HG03558 (cell line): ENCODE results near the gene TM7SF2.
"Not testable (repeated sequence)": the region's sequence is repeated elsewhere in the genome, so short reads cannot be mapped to it uniquely, and the experiment has no call there.

Experiments
- ATAC-seq: cut with Tn5 transposase; IDR thresholded peaks from one replicate; pipeline ENCODE4 v1.9.1; 2021; ENCODE audit warnings: moderate number of reproducible peaks; ENCODE audit not compliant: unreplicated experiment; ENCODE audit errors: extremely low read depth

TM7SF2 gene

DNA sequence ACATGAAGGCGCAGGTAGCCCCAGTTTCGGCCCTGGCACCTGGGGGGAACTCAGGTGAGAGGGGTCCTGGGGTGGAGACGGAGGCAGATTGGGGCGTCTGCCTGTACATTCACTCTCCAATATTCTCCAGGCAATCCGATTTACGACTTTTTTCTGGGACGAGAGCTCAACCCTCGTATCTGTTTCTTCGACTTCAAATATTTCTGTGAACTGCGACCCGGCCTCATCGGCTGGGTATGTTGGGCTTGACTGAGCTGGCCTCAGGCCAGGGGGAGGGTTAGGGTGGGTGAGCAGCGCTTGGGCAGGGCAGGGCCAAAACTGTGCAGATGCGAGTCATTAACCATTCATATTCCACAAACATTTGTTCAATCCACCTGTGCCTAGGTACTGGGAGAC, 1.7 kb downstream of the TM7SF2 start:
- no peak for ATAC-seq

DNA sequence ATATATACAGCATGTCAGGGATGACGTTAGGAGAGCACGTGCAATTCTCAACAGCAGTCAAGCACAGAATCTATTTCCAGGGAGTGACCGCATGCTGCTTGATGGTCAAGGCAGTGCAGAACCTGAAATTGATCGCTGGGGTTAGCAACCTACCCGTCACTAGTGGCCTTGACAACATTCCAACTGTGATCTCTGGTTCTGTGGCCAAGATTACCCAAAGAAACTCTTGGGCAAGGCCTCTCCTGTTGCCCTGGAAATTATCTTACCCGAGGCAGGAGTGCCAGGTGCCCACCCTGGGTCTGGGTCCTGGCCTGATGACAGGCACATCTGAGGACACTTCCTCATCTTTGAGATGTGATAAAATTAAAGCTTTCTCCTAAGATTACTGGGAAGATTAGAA, 2.2 kb downstream of the TM7SF2 start:
- ATAC-seq: no peak

DNA sequence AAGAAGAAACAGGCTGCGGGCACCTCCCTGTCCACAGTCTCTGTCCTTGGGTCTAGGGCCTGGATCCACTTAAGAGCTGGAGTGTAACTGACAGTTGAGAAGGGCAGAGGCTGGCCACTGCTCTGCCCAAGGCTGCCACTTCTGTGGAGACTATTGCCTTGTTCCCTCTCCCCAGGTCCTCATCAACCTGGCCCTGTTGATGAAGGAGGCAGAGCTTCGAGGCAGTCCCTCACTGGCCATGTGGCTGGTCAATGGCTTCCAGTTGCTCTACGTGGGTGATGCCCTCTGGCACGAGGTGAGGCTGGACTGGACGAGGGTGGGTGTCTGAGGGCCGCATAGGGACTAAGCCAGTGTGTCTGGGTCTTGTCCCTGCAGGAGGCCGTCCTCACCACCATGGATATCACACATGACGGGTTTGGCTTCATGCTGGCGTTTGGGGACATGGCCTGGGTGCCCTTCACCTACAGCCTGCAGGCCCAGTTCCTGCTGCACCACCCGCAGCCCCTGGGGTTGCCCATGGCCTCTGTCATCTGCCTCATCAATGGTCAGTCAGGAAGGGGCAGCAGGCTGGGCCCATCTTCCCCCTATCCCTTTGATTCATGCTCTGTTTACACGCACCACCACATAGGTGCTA, 3.0 kb downstream of the TM7SF2 start:
- ATAC-seq: no peak

DNA sequence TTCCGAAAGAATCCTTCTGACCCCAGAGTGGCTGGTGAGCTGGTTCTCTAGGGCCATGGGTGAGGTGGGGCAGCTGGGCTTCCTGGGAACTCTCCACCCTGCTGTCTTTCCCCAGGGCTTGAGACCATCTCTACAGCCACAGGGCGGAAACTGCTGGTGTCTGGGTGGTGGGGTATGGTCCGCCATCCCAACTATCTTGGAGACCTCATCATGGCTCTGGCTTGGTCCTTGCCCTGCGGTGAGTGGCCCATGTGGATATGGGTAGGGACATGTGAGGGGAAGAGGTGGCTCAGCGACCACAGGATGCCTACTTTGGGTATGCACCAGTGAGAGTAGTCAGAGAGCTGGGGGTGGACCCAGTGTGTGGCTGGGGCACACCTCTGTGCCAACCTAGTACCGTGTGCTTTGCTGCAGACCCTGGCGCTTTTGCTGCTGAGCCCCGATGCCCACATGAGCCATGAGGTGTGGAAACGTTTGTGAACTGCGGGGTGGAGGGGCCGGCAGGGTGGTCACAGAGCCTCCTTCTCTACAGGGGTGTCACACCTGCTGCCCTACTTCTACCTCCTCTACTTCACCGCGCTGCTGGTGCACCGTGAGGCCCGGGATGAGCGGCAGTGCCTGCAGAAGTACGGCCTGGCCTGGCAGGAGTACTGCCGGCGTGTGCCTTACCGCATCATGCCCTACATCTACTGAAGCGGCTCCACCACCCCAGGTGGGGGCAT, 3.9 kb downstream of the TM7SF2 start:
- no peak for ATAC-seq

DNA sequence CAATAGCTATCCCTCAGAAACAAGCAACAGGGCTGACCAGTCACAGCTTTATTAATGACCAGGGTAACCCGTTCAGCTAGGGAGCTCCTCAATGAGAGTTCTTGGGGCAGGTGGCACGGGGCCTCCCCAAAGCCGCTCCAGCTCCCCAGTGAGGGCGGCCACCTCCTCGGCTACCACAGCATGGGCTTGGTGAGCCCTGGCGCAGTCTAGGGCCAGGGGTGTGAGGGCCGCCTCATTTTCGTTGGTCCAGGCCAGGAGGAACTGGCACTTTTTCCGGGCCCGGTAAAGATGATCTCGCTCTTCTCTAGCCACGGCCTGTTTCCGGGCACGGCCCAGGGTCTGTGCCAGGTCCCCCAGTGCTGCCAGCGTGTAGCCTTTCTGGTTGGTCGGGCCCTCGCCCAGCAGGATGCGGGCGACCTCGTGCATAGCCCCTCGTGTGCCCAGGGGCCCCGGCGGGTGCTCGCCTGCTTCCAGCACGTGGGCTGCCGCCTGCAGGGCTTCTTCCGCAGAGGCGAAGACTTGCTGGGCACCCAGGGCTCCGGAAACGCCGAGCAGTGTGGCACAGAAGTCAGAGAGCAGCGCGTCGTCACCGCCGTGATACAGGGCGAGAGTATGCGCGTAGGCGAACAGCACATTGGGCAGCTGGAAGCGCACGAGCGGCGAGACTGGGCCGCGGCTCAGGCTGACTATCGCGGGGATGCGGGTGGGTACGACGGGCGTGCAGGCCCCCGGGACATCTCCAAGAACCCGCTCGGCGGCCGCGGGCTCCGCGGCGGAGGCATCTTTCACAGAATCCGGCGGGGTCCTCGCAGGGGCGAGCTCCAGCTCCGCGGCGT, 4.9 kb downstream of the TM7SF2 start:
- no peak for ATAC-seq

DNA sequence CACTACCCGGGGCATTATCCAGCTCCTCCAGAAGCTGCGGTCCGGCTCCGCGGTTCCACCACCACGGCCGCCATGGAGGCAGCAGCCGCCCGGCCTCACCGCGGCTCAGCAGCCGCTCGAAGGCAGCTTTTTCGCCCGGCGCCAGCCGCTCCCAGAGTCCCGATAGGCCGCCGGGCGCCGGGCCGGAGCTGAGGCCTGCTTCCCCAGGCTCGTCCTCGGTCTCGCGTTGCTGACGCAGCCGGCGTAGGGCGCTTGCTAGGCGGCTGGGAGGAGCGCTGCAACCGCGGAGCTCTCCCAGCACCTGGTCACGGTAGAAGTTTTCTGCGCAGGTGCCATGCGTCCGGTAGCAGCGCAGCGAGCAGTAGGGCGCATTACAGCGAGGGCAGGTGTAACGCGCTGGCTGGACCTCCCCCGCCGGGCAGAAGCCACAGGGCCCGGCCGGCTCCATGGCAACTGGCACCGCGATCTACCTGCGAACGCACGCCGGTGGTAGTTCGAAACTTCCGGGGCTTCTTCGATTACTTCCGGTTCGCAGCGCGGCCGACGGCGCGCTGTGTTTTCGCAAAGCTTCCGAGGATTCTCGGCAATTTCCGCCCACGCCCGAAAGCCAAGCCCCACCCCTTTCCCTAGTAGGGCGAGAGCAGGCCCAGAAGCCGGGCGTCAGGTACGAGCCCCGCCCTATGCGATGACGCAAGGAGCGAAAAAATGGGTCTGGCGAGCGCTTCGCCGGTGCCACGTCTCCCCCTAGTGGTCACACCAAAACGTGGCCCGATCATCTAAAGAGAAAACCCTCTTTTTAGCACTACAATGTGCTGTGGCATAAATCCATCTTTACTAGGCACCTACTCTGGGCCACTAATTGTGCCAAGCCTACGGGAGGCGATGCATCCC, 5.8 kb downstream of the TM7SF2 start, which contains the start of gene ZNHIT2:
Gene ZNHIT2 (minus strand): TSS at position 496 of the 891 bp plus-strand sequence. CDS start 48 bp downstream, at position 448.
- ATAC-seq: peak; percentile 27

DNA sequence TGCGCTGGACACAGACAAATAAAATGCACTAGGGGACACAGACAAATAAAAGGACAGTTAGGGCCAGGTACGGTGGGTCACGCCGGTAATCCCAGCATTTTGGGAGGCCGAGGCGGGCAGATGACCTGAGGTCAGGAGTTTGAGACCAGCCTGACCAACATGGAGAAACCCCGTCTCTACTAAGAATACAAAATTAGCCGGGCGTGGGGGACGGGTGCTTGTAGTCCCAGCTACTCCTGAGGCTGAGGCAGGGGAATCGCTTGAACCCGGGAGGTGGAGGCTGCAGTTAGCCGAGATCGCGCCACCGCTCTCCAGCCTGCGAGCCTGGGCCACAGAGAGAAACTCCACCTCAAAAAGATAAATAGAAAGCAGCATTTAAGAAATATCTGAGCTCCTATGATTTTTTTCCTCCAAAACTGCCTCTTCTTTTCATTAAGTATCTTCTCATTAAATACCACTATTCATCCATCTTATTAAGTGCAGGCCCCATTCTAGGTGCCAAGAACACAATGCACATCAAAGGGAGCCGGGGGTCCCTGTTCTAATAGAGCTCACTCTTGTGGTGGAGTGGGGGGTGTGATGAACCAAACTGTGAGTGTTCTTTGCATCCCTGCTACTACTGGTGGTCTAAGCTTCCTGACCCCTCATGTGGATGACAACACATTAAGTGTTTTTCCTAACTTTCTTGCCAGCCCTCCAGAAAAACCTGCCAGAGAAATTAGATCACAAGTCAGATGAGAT, 6.6 kb downstream of the TM7SF2 start:
- ATAC-seq: no peak

DNA sequence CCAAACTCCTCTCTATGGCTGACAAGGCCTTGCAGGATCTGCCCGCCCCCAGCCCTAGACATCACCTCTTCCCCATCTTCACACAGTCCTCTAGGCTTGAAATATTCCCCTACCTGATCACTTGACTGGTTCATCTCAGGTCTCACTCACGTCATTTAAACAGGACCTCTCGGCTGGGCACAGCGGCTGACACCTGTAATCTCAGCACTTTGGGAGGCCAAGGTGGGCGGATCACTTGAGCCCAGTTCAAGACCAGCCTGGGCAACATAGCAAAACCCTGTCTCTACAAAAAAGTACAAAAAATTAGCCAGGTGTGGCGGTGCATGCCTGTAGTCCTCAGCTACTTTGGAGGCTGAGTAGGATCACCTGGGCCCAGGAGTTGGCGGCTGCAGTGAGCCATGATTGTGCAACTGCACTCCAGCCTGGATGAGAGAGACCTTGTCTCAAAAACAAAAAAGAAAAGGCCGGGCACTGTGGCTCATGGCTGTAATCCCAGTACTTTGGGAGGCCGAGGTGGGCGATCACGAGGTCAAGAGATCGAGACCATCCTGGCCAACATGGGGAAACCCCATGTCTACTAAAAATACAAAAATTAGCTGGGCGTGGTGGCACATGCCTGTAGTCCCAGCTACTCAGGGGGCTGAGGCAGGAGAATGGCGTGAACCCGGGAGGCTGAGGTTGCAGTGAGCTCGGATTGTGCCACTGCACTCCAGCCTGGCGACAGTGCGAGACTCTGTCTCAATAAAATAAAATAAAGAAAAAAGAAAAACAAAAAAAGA, 7.4 kb downstream of the TM7SF2 start:
- not testable (repeated sequence) for ATAC-seq

DNA sequence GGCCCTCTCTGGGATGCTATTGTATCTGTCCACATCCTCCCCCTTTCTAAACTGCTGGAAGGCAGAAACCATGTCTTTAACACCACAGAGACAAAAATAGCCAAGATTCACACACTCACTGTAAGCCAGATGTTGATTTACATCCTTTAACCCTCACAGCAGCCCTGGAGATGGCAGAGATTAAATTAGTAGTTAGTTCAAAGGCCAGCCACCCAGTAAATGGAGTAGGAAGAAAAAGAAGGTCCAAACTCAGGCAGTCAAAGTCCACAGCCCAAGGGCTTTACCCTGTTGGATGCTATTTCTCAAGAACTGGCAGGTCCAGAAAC, 8.0 kb downstream of the TM7SF2 start:
- ATAC-seq: no peak

DNA sequence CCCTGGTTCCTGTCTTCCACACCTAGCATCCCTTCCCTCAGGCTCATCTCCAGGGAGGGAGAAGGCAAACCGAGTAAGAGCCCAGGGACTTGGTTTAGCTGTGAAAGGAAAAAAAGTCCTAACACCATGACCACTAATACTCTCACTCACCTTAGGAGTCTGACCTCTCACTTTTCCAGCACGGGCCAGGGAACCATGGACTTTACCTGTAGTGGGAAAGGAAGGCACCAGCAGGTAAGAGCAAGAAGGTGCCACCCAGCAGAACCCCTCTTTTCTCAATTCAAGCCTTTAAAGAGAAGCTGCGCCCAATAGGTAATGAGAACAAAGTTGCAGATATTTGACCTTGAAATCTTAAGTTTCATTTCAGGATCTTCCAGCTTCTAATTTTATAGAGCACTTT, 9.2 kb downstream of the TM7SF2 start:
- no peak for ATAC-seq

DNA sequence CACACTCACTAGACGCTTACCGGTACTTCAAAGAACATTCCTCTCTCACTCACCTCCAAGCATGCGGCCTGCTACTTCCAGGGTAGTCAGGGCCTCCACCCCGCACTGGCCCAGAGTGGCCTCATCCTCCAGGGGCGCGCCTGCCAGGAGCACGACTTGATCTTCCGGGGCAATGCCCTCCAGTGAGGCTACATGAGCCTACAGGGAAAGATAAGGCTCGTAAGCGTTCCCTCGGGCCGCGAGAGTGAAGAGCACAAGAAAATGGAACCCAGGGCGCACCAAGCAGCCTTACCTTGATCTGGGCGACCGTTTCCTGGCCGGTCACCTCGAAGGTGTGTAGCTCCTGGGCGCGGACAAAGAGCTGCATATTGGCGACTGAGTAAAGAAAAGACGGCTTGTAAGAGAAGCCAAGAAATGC, 9.8 kb downstream of the TM7SF2 start:
- ATAC-seq: no peak

DNA sequence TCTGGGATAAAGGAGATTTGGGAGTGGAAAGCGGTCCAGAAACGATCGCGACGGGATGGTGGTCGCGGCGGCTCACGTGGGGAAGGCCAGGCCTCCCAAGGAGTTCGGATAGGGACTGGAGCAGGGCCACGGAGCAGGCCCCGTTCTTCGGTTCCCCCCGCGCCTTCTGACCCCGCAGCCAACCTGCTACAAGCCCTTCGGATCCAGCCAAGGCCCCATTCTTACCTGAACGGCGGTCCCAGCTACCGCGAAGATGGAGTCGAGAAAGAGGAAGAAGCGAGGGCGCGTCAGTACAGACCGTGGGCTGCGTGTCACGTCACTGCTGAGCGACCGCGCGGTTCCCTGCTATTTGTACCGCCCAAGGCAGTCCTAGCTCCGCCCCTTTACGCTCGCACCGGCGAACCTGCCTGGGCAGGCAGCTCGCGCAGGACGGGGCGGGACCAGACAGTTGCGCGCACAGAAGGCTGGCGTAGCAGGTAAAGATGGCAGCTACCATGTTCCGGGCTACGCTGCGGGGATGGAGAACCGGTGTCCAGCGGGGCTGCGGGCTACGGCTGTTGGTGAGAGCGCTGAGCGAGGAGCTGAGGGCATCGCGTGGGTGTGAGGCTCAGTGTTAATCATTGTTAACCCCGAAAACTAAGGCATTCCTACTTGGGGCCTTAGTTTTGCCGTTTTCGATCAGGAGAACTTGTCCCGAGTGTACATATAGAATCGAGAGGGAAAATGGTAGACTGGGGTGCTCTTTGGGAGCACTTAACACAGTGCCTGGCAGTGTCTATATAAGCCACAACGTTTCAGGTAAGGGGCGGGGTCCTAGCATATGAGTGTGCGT, 10.4 kb downstream of the TM7SF2 start, which contains the start of the genes FAU and MRPL49:
Gene FAU (minus strand): TSS at position 270 of the 832 bp plus-strand sequence. CDS start 321 bp downstream, outside the sequence.
Gene MRPL49 (plus strand): TSS at position 457 of the 832 bp plus-strand sequence. CDS start 26 bp downstream, at position 483.
- ATAC-seq: peak; percentile 64

DNA sequence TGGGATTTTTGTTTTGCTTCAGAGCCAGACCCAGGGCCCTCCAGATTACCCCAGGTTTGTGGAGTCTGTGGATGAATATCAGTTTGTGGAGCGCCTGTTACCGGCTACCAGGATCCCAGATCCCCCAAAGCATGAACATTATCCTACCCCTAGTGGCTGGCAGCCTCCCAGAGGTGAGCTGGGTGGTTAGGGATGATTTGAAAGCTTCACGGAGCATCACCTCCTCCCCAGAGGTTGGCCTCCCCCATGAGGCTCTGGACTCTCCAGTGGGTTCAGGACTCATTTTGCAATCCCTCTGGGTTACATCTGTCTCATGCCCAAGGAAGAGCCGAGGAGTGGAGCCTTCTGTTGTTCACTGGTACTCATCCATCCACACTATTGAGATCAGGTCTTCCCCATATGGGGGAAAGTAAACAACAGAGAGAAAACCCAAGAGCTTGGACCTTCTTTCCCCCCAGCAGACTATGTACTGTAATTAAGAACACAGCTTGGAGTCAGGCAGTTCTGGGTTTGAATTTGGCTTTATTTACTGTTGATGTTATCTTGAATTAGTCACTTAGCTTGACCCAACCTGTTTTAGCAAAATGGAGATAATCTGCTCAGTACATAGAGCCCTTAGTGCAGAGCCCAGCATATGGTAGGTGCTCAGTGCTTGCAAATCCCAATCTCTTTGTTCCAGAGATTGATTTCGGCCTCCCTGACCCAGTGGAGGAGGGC, 13.0 kb downstream of the TM7SF2 start:
- no peak for ATAC-seq

DNA sequence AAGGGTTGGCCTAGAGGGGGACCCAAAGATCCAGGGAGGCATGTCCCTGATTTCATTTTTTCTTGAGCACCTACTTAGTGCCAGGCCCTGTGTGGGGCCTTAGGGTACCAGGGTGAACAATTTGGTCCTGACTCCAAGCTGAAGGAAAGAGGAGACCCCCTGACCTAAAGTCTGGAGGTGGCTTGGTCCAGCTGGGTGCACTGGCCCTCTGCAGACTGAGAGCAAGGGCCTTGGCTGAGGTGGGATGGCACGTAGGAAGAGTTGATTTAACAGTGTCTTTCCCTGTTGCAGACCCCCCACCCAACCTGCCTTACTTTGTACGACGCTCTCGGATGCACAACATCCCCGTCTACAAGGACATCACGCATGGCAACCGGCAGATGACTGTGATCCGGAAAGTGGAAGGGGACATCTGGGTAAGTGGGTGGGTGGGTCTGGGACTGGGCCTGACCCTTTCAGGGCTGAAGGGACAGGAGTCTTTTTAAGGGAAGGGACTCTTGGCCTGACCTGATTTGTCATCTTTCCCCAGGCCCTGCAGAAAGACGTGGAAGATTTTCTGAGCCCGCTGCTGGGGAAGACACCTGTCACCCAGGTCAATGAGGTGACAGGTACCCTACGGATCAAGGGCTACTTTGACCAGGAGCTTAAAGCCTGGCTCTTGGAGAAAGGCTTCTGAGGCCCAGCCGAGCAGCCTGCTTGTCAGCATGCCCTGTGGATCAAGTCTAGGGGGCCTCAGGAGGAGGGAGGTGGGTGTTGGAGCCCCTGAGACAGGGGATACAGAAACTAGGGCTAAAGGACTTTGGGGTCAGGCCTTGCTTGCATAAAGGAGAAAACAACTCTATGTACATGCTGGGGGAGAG, 13.8 kb downstream of the TM7SF2 start:
- no peak for ATAC-seq

DNA sequence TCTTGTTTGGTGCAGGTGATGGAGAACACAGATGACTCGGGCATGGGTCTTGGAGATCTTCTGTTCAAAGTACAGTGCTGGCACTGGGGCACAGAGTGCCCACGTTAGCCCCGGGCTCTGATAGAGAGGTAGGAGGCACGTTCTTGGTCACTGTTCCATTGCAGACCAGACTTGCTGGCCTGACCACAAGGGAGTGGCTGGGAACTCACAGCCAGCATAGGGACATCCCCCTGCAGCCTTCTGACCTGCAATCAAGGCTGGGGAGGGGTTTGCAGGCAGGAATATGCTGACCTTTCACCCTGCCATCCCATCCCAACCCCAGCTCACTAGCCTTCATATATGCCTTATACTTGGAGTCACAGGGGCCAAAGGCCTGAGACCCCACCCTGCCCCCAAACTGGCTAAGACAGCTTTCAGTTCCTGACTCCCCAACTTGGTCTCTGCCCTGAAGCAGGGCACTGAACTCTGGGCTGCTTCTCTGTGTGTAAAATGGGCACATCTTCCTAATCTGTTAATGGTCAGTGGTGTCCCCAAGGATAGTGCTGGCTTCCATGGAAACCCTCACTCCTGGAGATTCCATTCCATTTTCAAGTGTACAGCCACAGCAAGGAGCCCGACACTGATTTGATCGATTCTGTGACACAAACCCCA, 15.1 kb downstream of the TM7SF2 start:
- ATAC-seq: no peak
